Activated CD4-positive, alpha-beta T cell treated with anti-CD3 and anti-CD28 coated beads, Interleukin-2, amount 10 ng/mL, durations not matched to agents 24 days and 14 days (primary cell): Measurements from ENCODE around the gene PRKAA1. TPM values are rescaled to one million over a fixed set of nuclear protein-coding genes. Genes with fewer than 3 reads are reported as not detected.

ENCODE experiments used
- DNase-seq: peaks from one replicate; pipeline ENCODE4 v3.0.0; 2022
- H3K27ac Mint-ChIP-seq: one replicate; pipeline ENCODE4 v1.8.0; 2022; ENCODE audit warnings: mild to moderate bottlenecking, mixed read lengths
- H3K27me3 Mint-ChIP-seq: one replicate; pipeline ENCODE4 v1.8.0; 2022; ENCODE audit warnings: mixed read lengths
- H3K36me3 Mint-ChIP-seq: one replicate; pipeline ENCODE4 v1.8.0; 2022; ENCODE audit warnings: low read depth, mild to moderate bottlenecking, mixed read lengths
- H3K4me1 Mint-ChIP-seq: one replicate; pipeline ENCODE4 v1.8.0; 2021; ENCODE audit warnings: mixed read lengths
- H3K4me3 Mint-ChIP-seq: one replicate; pipeline ENCODE4 v1.8.0; 2022; ENCODE audit warnings: mild to moderate bottlenecking, moderate library complexity, mixed read lengths
- H3K9me3 Mint-ChIP-seq: one replicate; pipeline ENCODE4 v1.8.0; 2021; ENCODE audit warnings: mixed read lengths
- intact Hi-C: fragments of 100-400 bp; cut with micrococcal nuclease; formaldehyde crosslinking; loops from one replicate; pipeline ENCODE4 v1.15.1; 2023
- total RNA-seq: library from RNA; stranded (reverse); gene quantifications from 2 replicates; pipeline ENCODE4 v1.2.3, GENCODE V29; 2022

The PRKAA1 gene
- 44.8 and 49.1 TPM in 2 replicates for total RNA-seq

- Mint-ChIP-seq H3K9me3 (no peaks in the 10 kb centered on the region), H3K4me1 (peaks cover 36% of the 10 kb centered on the region), H3K27me3 (peaks cover 15% of the 10 kb centered on the region), H3K36me3 (peaks cover 26% of the 10 kb centered on the region), H3K27ac (peak within 1 kb of the TSS; percentile 97), H3K4me3 (peak within 1 kb of the TSS; percentile 88)
- DNase-seq, result peak; percentile 97
- intact Hi-C loops, result loop anchor here (1.0 kb wide), 3 partner anchors 15 to 42 kb away; partner anchors contain the start of gene RPL37
Measured at GRCh38 chr5:40798012-40798800, at the start of gene PRKAA1. Gene PRKAA1 (minus strand): TSS chr5:40798374. CDS start chr5:40798189, 185 bp downstream.

GRCh38 chr5:40847525-40847924, 49.4 kb upstream of the PRKAA1 start:
- no peak overlapping the region for H3K27ac Mint-ChIP-seq
- no peaks in the 10 kb centered on the region for H3K9me3 Mint-ChIP-seq
- no peak for DNase-seq
- H3K4me1 Mint-ChIP-seq, result peaks cover 5% of the 10 kb centered on the region
- H3K4me3 Mint-ChIP-seq, result no peak overlapping the region
- peaks cover 6% of the 10 kb centered on the region for H3K27me3 Mint-ChIP-seq
- intact Hi-C loops, result no loop called here
- peaks cover 2% of the 10 kb centered on the region for H3K36me3 Mint-ChIP-seq

- Mint-ChIP-seq H3K27me3 (peaks cover 6% of the 10 kb centered on the region), H3K4me1 (peaks cover 6% of the 10 kb centered on the region), H3K4me3 (no peak overlapping the region), H3K36me3 (peaks cover 2% of the 10 kb centered on the region), H3K9me3 (no peaks in the 10 kb centered on the region), H3K27ac (no peak overlapping the region)
- DNase-seq, result no peak
- intact Hi-C loops, result no loop called here
Measured at GRCh38 chr5:40846371-40846770, 48.2 kb upstream of the PRKAA1 start.

GRCh38 chr5:40844565-40844964, 46.4 kb upstream of the PRKAA1 start:
- H3K27me3 Mint-ChIP-seq, result peaks cover 6% of the 10 kb centered on the region
- H3K27ac Mint-ChIP-seq, result no peak overlapping the region
- intact Hi-C loops, result no loop called here
- H3K4me3 Mint-ChIP-seq, result no peak overlapping the region
- no peak for DNase-seq
- peaks cover 2% of the 10 kb centered on the region for H3K36me3 Mint-ChIP-seq
- peaks cover 11% of the 10 kb centered on the region for H3K4me1 Mint-ChIP-seq
- no peaks in the 10 kb centered on the region for H3K9me3 Mint-ChIP-seq

GRCh38 chr5:40842351-40842750, 44.2 kb upstream of the PRKAA1 start:
- no peak for DNase-seq
- H3K27me3 Mint-ChIP-seq, result peaks cover 4% of the 10 kb centered on the region
- intact Hi-C loops, result no loop called here
- no peak overlapping the region for H3K4me3 Mint-ChIP-seq
- no peaks in the 10 kb centered on the region for H3K9me3 Mint-ChIP-seq
- H3K27ac Mint-ChIP-seq, result no peak overlapping the region
- peaks cover 14% of the 10 kb centered on the region for H3K4me1 Mint-ChIP-seq
- no peaks in the 10 kb centered on the region for H3K36me3 Mint-ChIP-seq

- DNase-seq, result peak; percentile 66
- Mint-ChIP-seq H3K4me3 (peak within 1 kb of the TSS; percentile 86), H3K27ac (peak within 1 kb of the TSS; percentile 90), H3K36me3 (no peaks in the 10 kb centered on the region), H3K4me1 (peaks cover 18% of the 10 kb centered on the region), H3K9me3 (no peaks in the 10 kb centered on the region), H3K27me3 (peaks cover 4% of the 10 kb centered on the region)
- intact Hi-C loops, result no loop called here
Measured at GRCh38 chr5:40841068-40841805, 43.1 kb upstream of the PRKAA1 start, which contains the start of gene CARD6. Gene CARD6 (plus strand): TSS chr5:40841367. CDS start chr5:40841383, 16 bp downstream.

- Mint-ChIP-seq H3K27me3 (no peaks in the 10 kb centered on the region), H3K9me3 (no peaks in the 10 kb centered on the region), H3K36me3 (peaks cover 22% of the 10 kb centered on the region), H3K4me3 (no peak overlapping the region), H3K27ac (no peak overlapping the region), H3K4me1 (peaks cover 31% of the 10 kb centered on the region)
- no peak for DNase-seq
- intact Hi-C loops, result loop anchor here (10.0 kb wide), 3 partner anchors 433 to 1623 kb away; partner anchors contain the start of genes FYB1 and RIMOC1
Measured at GRCh38 chr5:40838086-40838485, 39.9 kb upstream of the PRKAA1 start.

- H3K27me3 Mint-ChIP-seq, result no peaks in the 10 kb centered on the region
- H3K4me1 Mint-ChIP-seq, result peaks cover 43% of the 10 kb centered on the region
- H3K36me3 Mint-ChIP-seq, result peaks cover 50% of the 10 kb centered on the region
- peak; percentile 97 for DNase-seq
- peak within 1 kb of the TSS; percentile 97 for H3K4me3 Mint-ChIP-seq
- intact Hi-C loops, result loop anchor here (1.0 to 10.0 kb wide), 8 partner anchors 22 to 1620 kb away; partner anchors contain the start of genes FYB1, PRKAA1, PTGER4 and RIMOC1
- no peaks in the 10 kb centered on the region for H3K9me3 Mint-ChIP-seq
- H3K27ac Mint-ChIP-seq, result peak within 1 kb of the TSS; percentile 99
Measured at GRCh38 chr5:40834849-40835787, 36.9 kb upstream of the PRKAA1 start, which contains the start of gene RPL37. Gene RPL37 (minus strand): TSS chr5:40835222. CDS start chr5:40835185, 37 bp downstream.

- Mint-ChIP-seq H3K27ac (peak overlapping the region; percentile 99), H3K4me1 (peaks cover 46% of the 10 kb centered on the region), H3K27me3 (no peaks in the 10 kb centered on the region), H3K36me3 (peaks cover 56% of the 10 kb centered on the region), H3K4me3 (peak overlapping the region; percentile 97), H3K9me3 (no peaks in the 10 kb centered on the region)
- intact Hi-C loops, result loop anchor here (2.0 to 10.0 kb wide), 5 partner anchors 156 to 1620 kb away; partner anchors contain the start of genes FYB1, PTGER4 and RIMOC1
- DNase-seq, result peak; percentile 85
Measured at GRCh38 chr5:40834391-40834848, 36.2 kb upstream of the PRKAA1 start.

- peak overlapping the region; percentile 99 for H3K27ac Mint-ChIP-seq
- no peaks in the 10 kb centered on the region for H3K9me3 Mint-ChIP-seq
- H3K36me3 Mint-ChIP-seq, result peaks cover 62% of the 10 kb centered on the region
- H3K4me1 Mint-ChIP-seq, result peaks cover 50% of the 10 kb centered on the region
- no peak for DNase-seq
- peak overlapping the region; percentile 97 for H3K4me3 Mint-ChIP-seq
- intact Hi-C loops, result loop anchor here (2.0 to 10.0 kb wide), 5 partner anchors 155 to 1619 kb away; partner anchors contain the start of genes FYB1, PTGER4 and RIMOC1
- H3K27me3 Mint-ChIP-seq, result no peaks in the 10 kb centered on the region
Measured at GRCh38 chr5:40833712-40834229, 35.6 kb upstream of the PRKAA1 start.

GRCh38 chr5:40832345-40832744, 34.2 kb upstream of the PRKAA1 start:
- H3K27ac Mint-ChIP-seq, result peak overlapping the region; percentile 77
- peak overlapping the region; percentile 97 for H3K4me3 Mint-ChIP-seq
- H3K9me3 Mint-ChIP-seq, result no peaks in the 10 kb centered on the region
- peaks cover 77% of the 10 kb centered on the region for H3K36me3 Mint-ChIP-seq
- peaks cover 60% of the 10 kb centered on the region for H3K4me1 Mint-ChIP-seq
- H3K27me3 Mint-ChIP-seq, result no peaks in the 10 kb centered on the region
- DNase-seq, result no peak
- intact Hi-C loops, result loop anchor here (10.0 kb wide), 3 partner anchors 428 to 1618 kb away; partner anchors contain the start of genes FYB1 and RIMOC1

GRCh38 chr5:40831346-40832210, 33.4 kb upstream of the PRKAA1 start:
- Mint-ChIP-seq H3K36me3 (peaks cover 84% of the 10 kb centered on the region), H3K4me1 (peaks cover 58% of the 10 kb centered on the region)
- DNase-seq, result no peak

More at GRCh38 chr5:40831346-40832210, 33.4 kb upstream of the PRKAA1 start:
- Mint-ChIP-seq H3K9me3 (no peaks in the 10 kb centered on the region), H3K4me3 (peak overlapping the region; percentile 97), H3K27ac (peak overlapping the region; percentile 77), H3K27me3 (no peaks in the 10 kb centered on the region)
- intact Hi-C loops, result loop anchor here (1.0 to 10.0 kb wide), 4 partner anchors 18 to 1617 kb away; partner anchors contain the start of genes FYB1 and RIMOC1
